ENCODE data around the gene PDE9A. TPM values are rescaled to one million over a fixed set of nuclear protein-coding genes. Genes with fewer than 3 reads are reported as not detected.
"Not testable (repeated sequence)": the region's sequence is repeated elsewhere in the genome, so short reads cannot be mapped to it uniquely, and the experiment has no call there.

The PDE9A gene
- total RNA-seq, 1 donor from 2014 or later = 16.7 TPM

GRCh38 chr21:42624936-42625335 is 28.5 kb upstream of the PDE9A start:
- no peak for DNase-seq

GRCh38 chr21:42626171-42626570 is 27.2 kb upstream of the PDE9A start:
- DNase-seq = no peak

GRCh38 chr21:42627527-42628289 is 25.7 kb upstream of the PDE9A start:
- DNase-seq = no peak

- DNase-seq = not testable (repeated sequence)
Observed at GRCh38 chr21:42628466-42629061, 24.9 kb upstream of the PDE9A start.

GRCh38 chr21:42629933-42630589 is 23.4 kb upstream of the PDE9A start:
- no peak for DNase-seq

GRCh38 chr21:42630626-42631025 is 22.8 kb upstream of the PDE9A start:
- DNase-seq = no peak

- DNase-seq = no peak
Observed at GRCh38 chr21:42631142-42631541, 22.3 kb upstream of the PDE9A start.

- no peak for DNase-seq
Observed at GRCh38 chr21:42632336-42632751, 21.1 kb upstream of the PDE9A start.

GRCh38 chr21:42632771-42633690 is 20.4 kb upstream of the PDE9A start:
- no peak for DNase-seq

GRCh38 chr21:42633858-42634257 is 19.6 kb upstream of the PDE9A start:
- no peak for DNase-seq

GRCh38 chr21:42635848-42636519 is 17.4 kb upstream of the PDE9A start:
- DNase-seq = no peak

GRCh38 chr21:42636520-42637266 is 16.7 kb upstream of the PDE9A start:
- no peak for DNase-seq

- no peak for DNase-seq
Observed at GRCh38 chr21:42637267-42638041, 16.0 kb upstream of the PDE9A start.

- DNase-seq = no peak
Observed at GRCh38 chr21:42638266-42638863, 15.1 kb upstream of the PDE9A start.

GRCh38 chr21:42639646-42640152 is 13.7 kb upstream of the PDE9A start:
- no peak for DNase-seq

GRCh38 chr21:42640486-42640885 is 12.9 kb upstream of the PDE9A start:
- DNase-seq = no peak

GRCh38 chr21:42641311-42642218 is 11.9 kb upstream of the PDE9A start:
- DNase-seq = no peak

- no peak for DNase-seq
Observed at GRCh38 chr21:42642219-42642745, 11.1 kb upstream of the PDE9A start.

All from occipital lobe (tissue), 2 donors.